Endodermal cell (in vitro differentiated cells): ENCODE results near the gene ENOSF1. TPM values are rescaled to one million over a fixed set of nuclear protein-coding genes. Genes with fewer than 3 reads are reported as not detected.
A peak's percentile ranks its signal among the peaks of the same experiment; 100 is the strongest.

Experiments
- DNase-seq: peaks from one replicate; pipeline ENCODE4 v3.0.0-alpha.2; 2017
- H3K27ac ChIP-seq: 2 replicates; pipeline ENCODE4 v1.5.1; 2013; ENCODE audit warnings: mild to moderate bottlenecking, low read depth, low read length, moderate library complexity
- H3K27me3 ChIP-seq: 2 replicates; pipeline ENCODE4 v1.6.1; 2013; ENCODE audit warnings: mild to moderate bottlenecking, low read length, moderate library complexity; ENCODE audit not compliant: insufficient read depth, control insufficient read depth, poor library complexity, severe bottlenecking
- H3K36me3 ChIP-seq: 2 replicates; pipeline ENCODE4 v1.7.0; 2013; ENCODE audit warnings: mild to moderate bottlenecking, low read length, moderate library complexity; ENCODE audit not compliant: control insufficient read depth, insufficient read depth
- H3K4me1 ChIP-seq: one replicate; pipeline ENCODE4 v1.7.0; 2013; ENCODE audit warnings: low read length; ENCODE audit not compliant: control insufficient read depth, insufficient read depth
- H3K4me3 ChIP-seq: 2 replicates; pipeline ENCODE4 v1.5.1; 2013; ENCODE audit warnings: mild to moderate bottlenecking, low read length, moderate library complexity
- H3K9ac ChIP-seq: 2 replicates; pipeline ENCODE4 v1.6.1; 2013; ENCODE audit warnings: mild to moderate bottlenecking, low read length, moderate library complexity; ENCODE audit not compliant: poor library complexity, severe bottlenecking; ENCODE audit errors: extremely low read depth
- H3K9me3 ChIP-seq: 2 replicates; pipeline ENCODE4 v1.6.1; 2013; ENCODE audit warnings: mild to moderate bottlenecking, low read length, moderate library complexity; ENCODE audit not compliant: control insufficient read depth
- H3K27ac Mint-ChIP-seq: 2 replicates; pipeline ENCODE4 v1.8.0; 2020; ENCODE audit warnings: mixed read lengths
- H3K27me3 Mint-ChIP-seq: 2 replicates; pipeline ENCODE4 v1.8.0; 2021; ENCODE audit warnings: mild to moderate bottlenecking, mixed read lengths; ENCODE audit not compliant: insufficient read depth
- H3K36me3 Mint-ChIP-seq: 2 replicates; pipeline ENCODE4 v1.8.0; 2020; ENCODE audit warnings: low read depth, mixed read lengths
- H3K4me1 Mint-ChIP-seq: 2 replicates; pipeline ENCODE4 v1.8.0; 2020; ENCODE audit warnings: mixed read lengths
- H3K4me3 Mint-ChIP-seq: 2 replicates; pipeline ENCODE4 v1.8.0; 2020; ENCODE audit warnings: mild to moderate bottlenecking, moderate library complexity, mixed read lengths
- H3K9me3 Mint-ChIP-seq: 2 replicates; pipeline ENCODE4 v1.8.0; 2020; ENCODE audit warnings: mild to moderate bottlenecking, mixed read lengths
- CTCF ChIP-seq: fragments of 200-600 bp; sonication (generic); conservative IDR thresholded peaks from 2 replicates; pipeline ENCODE4 v1.5.0; 2021; ENCODE audit warnings: antibody characterized with exemption, mild to moderate bottlenecking
- WGBS, 2 experiments: methylation state at CpG; one replicate each; pipeline versions ENCODE4 v1.1.5 to v1.1.7; 2013; ENCODE audit warnings: missing lambda C conversion rate in 2 of 2, mixed read lengths in 1 of 2; ENCODE audit not compliant: insufficient coverage in 1 of 2, insufficient read length in 1 of 2; 5-methylcytosine and 5-hydroxymethylcytosine counted together
- total RNA-seq, 2 donors: library from RNA; stranded (reverse); fragmentation: NEBNext Ultra II Directional in 1 of 2; extraction: Animal tissue kit (Norgen Biotek cat#: 25700) in 1 of 2; gene quantifications; 2 replicates in 1 of 2; 3 replicates in 1 of 2; pipeline ENCODE4 v1.2.1, GENCODE V29; 2021

Gene ENOSF1
- total RNA-seq, 2 donors from 2014 or later, result 85.7 to 89.5 TPM

DNA sequence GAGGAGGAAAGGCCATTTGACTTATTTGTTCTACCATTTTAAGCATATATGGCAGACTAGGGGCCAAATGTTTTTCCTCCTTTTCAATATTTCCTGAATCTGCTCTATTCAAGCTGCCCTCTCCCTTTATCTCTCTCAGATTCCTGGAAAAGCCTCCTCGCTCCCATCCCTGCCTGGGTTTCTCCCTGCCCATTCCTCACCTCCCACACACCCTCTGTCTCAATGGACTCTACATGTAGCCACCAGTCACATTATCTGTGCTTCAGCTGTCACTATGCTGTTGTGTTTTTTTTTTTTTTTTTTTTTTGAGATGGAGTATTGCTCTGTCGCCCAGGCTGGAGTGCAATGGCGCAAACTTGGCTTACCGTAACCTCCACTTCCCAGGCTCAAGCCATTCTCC lies 32.0 kb downstream of the ENOSF1 start:
- Histone ChIP-seq H3K4me1 (peaks cover 11% of the 10 kb centered on the region), H3K9me3 (no peaks in the 10 kb centered on the region), H3K27ac (no peak overlapping the region), H3K9ac (no peak overlapping the region), H3K36me3 (peaks cover 45% of the 10 kb centered on the region), H3K27me3 (no peaks in the 10 kb centered on the region), H3K4me3 (no peak overlapping the region)
- Mint-ChIP-seq H3K36me3 (peaks cover 73% of the 10 kb centered on the region), H3K4me3 (no peak overlapping the region), H3K27ac (no peak overlapping the region), H3K4me1 (no peaks in the 10 kb centered on the region), H3K9me3 (no peaks in the 10 kb centered on the region), H3K27me3 (no peaks in the 10 kb centered on the region)
- TF ChIP-seq CTCF, result no peak
- 77 to 98% methylated on average over 3 to 4 of the region's 4 CpGs for WGBS, 2 experiments
- no peak for DNase-seq

DNA sequence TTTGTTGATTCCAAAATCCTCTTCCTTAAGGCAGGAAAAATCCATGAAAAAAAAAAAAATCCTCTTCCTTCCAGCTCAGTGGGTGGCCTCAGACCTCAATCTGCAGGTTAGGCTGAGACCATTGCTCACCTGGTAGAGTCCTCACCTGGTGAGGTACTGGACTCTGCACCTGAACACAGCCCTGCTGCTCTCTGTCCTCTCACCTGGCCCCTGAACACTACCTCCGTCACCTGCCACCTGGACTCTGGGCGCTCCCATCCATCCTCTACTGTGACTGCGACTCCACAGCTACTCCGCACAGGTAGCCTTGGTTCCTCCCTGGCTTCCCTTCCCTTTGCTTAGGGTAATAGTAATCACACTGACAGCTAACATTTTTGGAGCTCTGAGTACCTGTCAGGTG lies 32.9 kb downstream of the ENOSF1 start:
- no peak for TF ChIP-seq CTCF
- Histone ChIP-seq H3K27ac (no peak overlapping the region), H3K9me3 (no peaks in the 10 kb centered on the region), H3K4me1 (peaks cover 6% of the 10 kb centered on the region), H3K36me3 (peaks cover 52% of the 10 kb centered on the region), H3K27me3 (no peaks in the 10 kb centered on the region), H3K9ac (no peak overlapping the region), H3K4me3 (no peak overlapping the region)
- no peak for DNase-seq
- Mint-ChIP-seq H3K27me3 (no peaks in the 10 kb centered on the region), H3K9me3 (no peaks in the 10 kb centered on the region), H3K27ac (no peak overlapping the region), H3K4me3 (no peak overlapping the region), H3K4me1 (no peaks in the 10 kb centered on the region), H3K36me3 (peaks cover 72% of the 10 kb centered on the region)
- WGBS, 2 experiments, result 96 to 100% methylated on average over 4 of the region's 4 CpGs

- Mint-ChIP-seq H3K27me3 (no peaks in the 10 kb centered on the region), H3K9me3 (no peaks in the 10 kb centered on the region), H3K27ac (no peak overlapping the region), H3K4me3 (no peak overlapping the region), H3K4me1 (no peaks in the 10 kb centered on the region), H3K36me3 (peaks cover 70% of the 10 kb centered on the region)
- H3K36me3 ChIP-seq, result peaks cover 55% of the 10 kb centered on the region
- H3K4me3 ChIP-seq, result no peak overlapping the region
- 93 to 94% methylated on average over 15 of the region's 15 CpGs for WGBS, 2 experiments
- no peaks in the 10 kb centered on the region for H3K9me3 ChIP-seq
- TF ChIP-seq CTCF, result peak; percentile 47
- no peaks in the 10 kb centered on the region for H3K27me3 ChIP-seq
- DNase-seq, result no peak
- H3K4me1 ChIP-seq, result peaks cover 6% of the 10 kb centered on the region
- H3K9ac ChIP-seq, result no peak overlapping the region
- no peak overlapping the region for H3K27ac ChIP-seq
These were observed 33.8 kb downstream of the ENOSF1 start for GRCh38 chr18:678482-679182.
